Lower leg skin (tissue), 3 donors: ENCODE measurements around the gene QPRT.

ENCODE experiments used
- CTCF ChIP-seq, 3 donors: fragments of 450-650 bp; IDR thresholded peaks; one replicate each; pipeline ENCODE4 v1.5.1; 2016; ENCODE audit warnings: antibody characterized with exemption in 3 of 3, mild to moderate bottlenecking in 3 of 3, moderate library complexity in 2 of 3
- POLR2A ChIP-seq, 2 donors: fragments of 450-650 bp; IDR thresholded peaks; one replicate each; pipeline ENCODE4 v1.6.1; 2016 to 2017; ENCODE audit warnings: antibody characterized with exemption in 2 of 2, mild to moderate bottlenecking in 1 of 2, moderate library complexity in 1 of 2

GRCh38 chr16:29743827-29744531 is 65.0 kb downstream of the QPRT start:
- TF ChIP-seq CTCF (IDR thresholded peaks at IDR 0.05): no peak
- TF ChIP-seq POLR2A (IDR thresholded peaks at IDR 0.05): no peak
